ENCODE measurements around the gene CNTNAP2. TPM values are rescaled to one million over a fixed set of nuclear protein-coding genes. Genes with fewer than 3 reads are reported as not detected.

Gene CNTNAP2
- total RNA-seq, 1 experiment from 2014 or later = 64.5 TPM

GRCh38 chr7:147400925-147401324 is 1284.3 kb downstream of the CNTNAP2 start:
- Histone ChIP-seq H3K4me2 (ENCODE audit: insufficient read depth, insufficient read length, low read length) (no peak overlapping the region), H2BK120ac (ENCODE audit: low read depth, low read length, poor library complexity, severe bottlenecking) (no peak overlapping the region), H4K5ac (ENCODE audit: insufficient read length, low read depth, low read length) (no peak overlapping the region), H3K23ac (ENCODE audit: insufficient read length, low read depth, low read length) (no peak overlapping the region), H3K56ac (ENCODE audit: insufficient read length, low read depth, low read length) (no peak overlapping the region), H3K4me1 (ENCODE audit: insufficient read depth, low read length) (no peaks in the 10 kb centered on the region), H3K9me3 (ENCODE audit: control insufficient read depth, low read depth, low read length) (no peaks in the 10 kb centered on the region), H2AK5ac (ENCODE audit: insufficient read length, low read length) (no peak overlapping the region), H2BK12ac (ENCODE audit: insufficient read length, low read depth, low read length) (no peak overlapping the region), H3K14ac (ENCODE audit: insufficient read depth, low read length) (no peak overlapping the region), H3K9ac (ENCODE audit: extremely low read depth, insufficient read length, low read length) (no peak overlapping the region), H3K4ac (ENCODE audit: low read depth, low read length) (no peak overlapping the region), H2AFZ (ENCODE audit: low read length) (no peak overlapping the region), H2BK20ac (ENCODE audit: low read depth, low read length, poor library complexity, severe bottlenecking) (no peak overlapping the region), H3K27me3 (ENCODE audit: insufficient read depth, low read length) (no peaks in the 10 kb centered on the region), H3K27ac (ENCODE audit: insufficient read length, low read depth, low read length) (no peak overlapping the region), H3K18ac (ENCODE audit: insufficient read length, low read depth, low read length) (no peak overlapping the region), H4K20me1 (ENCODE audit: control insufficient read depth, insufficient read depth, insufficient read length) (no peaks in the 10 kb centered on the region), H3T11ph (ENCODE audit: low read length) (no peak overlapping the region), H3K79me2 (ENCODE audit: insufficient read depth, low read length) (no peaks in the 10 kb centered on the region), H3K79me1 (ENCODE audit: insufficient read depth, low read depth, low read length, poor library complexity, severe bottlenecking) (no peaks in the 10 kb centered on the region), H2BK15ac (ENCODE audit: low read depth, low read length) (no peak overlapping the region), H3K23me2 (ENCODE audit: insufficient read length, low read depth, low read length, poor library complexity, severe bottlenecking) (no peaks in the 10 kb centered on the region), H2BK5ac (ENCODE audit: insufficient read length, low read length) (no peak overlapping the region), H4K91ac (ENCODE audit: insufficient read length, low read depth, low read length) (no peak overlapping the region), H4K8ac (replicated peaks; ENCODE audit: insufficient read length, low read depth, low read length) (no peak overlapping the region)
- no peak overlapping the region for H3K4me3 Mint-ChIP-seq
- no peaks in the 10 kb centered on the region; a peak in 1 of 7 replicates for H3K36me3 Mint-ChIP-seq (ENCODE audit: insufficient read depth in 1 of 3, low read depth in 3 of 3)
- DNase-seq = no peak
- H3K27ac Mint-ChIP-seq = no peak overlapping the region
- peaks cover 6 to 7% of the 10 kb centered on the region in 2 experiments for H3K4me1 Mint-ChIP-seq
- WGBS (ENCODE audit: extremely low coverage, insufficient read length, low lambda C conversion rate) = no CpG with 5 or more reads among the region's 1 CpG
- H3K27me3 Mint-ChIP-seq (ENCODE audit: low read depth) = no peaks in the 10 kb centered on the region
- TF ChIP-seq CTCF (conservative IDR thresholded peaks at IDR 0.05) = no peak
- peaks cover 0 to 2% of the 10 kb centered on the region in 2 experiments; a peak in 1 of 5 replicates for H3K9me3 Mint-ChIP-seq
